ENCODE measurements around the gene CLPTM1L.

- TF ChIP-seq CTCF (IDR thresholded peaks at IDR 0.05; ENCODE audit: insufficient read depth, low read depth, low read length) (no peak), EZH2 (IDR thresholded peaks at IDR 0.05; ENCODE audit: insufficient read depth, low read length) (no peak)
Observed at GRCh38 chr5:1268056-1268455, 76.8 kb downstream of the CLPTM1L start.

Measured in astrocyte (in vitro differentiated cells and primary cell).